Cerebellar nuclear complex (tissue), 1 donor: ENCODE data around the gene MYO1D.

Experiments
- DNase-seq, 2 experiments: peaks; one replicate each; lab custom pipeline; 2025; lab: John Stamatoyannopoulos, UW

Gene MYO1D

DNA sequence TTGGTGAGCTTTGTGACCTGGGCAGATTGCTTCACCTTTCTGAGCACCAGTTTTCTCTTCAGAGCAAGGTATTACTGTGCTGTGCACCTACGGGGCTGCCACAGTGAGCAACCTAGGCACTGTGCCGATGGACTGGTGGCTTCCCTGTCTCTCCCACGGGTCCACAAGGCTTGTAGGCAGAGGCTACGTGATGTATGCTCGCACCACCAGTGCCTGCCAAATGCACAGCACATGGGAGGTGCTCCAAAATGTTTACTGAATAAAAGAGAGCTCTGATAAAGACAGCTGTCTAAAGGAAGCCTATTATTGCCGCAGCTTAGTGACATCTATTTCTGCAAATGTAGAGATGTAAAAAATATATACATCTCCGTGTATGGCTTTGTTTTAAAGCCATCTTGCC is 251.0 kb downstream of the MYO1D start:
- DNase-seq = no peak

DNA sequence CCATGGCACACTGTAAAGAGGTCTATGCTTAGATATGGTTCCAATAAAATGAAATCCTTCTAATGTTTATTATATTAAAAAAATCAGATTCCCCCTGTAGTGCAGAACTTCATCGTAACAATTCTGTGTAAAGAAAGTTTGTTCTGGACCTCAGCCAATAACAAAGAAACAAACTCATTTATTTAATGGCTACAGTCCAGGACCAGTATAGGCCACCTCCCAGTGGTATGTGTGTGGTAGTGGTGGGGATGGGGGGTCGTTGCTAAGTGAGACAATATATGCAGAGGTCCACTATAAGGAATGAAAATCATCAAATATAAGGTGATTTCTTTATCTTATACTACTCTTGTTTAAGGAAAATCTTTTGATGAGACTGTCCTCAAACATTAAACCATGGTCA is 253.7 kb downstream of the MYO1D start:
- no peak for DNase-seq

DNA sequence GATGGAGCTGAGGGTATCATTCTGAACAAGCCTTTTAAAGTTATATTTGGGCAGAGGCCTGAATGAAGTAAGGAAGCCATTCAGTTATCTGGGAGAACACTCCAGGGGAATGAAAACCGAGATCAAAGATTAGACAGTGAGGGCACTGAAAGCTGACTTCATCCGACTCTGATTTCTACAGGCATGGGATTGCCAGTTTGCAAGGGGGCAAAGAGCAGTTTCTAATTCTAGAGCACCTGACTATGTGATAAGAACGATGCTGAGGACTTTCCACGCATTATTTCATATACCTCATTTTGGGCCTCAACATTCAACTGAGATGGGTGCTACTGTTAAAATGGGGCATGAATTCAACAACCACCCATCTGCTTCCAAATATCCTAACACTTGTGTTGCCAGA is 254.4 kb downstream of the MYO1D start:
- DNase-seq = no peak

DNA sequence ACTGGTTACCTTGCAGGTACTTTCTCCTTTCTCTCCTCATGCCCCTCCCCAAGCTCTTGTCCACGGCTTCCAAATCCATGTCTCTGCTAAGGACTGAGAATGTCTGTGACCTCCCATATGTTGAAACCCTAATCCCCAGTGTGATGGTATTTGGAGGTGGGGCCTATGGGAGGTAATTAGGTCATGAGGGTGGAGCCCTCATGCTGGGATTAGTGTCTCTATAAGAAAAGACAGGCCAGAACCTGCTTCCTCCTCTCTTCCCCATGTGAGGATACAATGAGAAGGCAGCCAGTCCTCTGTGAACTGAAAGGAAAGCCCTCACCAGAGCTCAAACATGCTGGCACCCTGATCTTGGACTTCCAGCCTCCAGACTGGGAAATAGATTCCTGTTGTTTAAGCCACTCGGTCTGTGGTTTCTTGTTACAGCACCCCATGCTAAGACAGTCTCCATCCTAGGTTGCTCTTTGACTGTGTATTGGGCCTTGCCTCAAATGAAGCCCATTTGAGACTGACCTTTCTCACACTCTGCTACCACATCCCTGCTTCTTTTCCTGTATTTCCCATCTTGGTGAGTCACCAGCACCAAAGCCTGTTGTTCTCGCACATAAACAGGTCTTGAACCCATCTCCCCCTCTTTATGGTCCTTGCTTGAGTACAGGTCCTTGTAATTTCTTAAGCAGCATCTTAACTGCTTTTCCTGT is 255.2 kb downstream of the MYO1D start:
- DNase-seq = no peak

DNA sequence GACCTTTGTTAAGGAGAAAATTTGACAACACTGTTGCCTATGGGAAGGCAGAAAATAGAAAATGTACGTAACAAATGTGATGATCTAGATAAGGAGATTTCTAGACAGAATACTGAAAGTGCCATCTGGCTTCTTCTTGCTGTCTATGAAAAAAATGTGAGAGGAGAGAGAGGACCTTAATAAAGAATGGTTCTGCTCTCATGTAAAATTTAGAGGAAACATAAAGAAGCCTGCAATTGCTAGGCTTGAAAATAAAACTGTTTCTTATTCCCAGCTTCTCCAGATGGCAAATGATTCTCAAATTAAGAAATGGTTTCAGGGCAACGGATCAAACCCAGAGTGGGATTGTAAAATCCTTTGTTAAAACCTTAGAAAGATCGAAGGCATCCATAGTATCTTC is 261.6 kb downstream of the MYO1D start:
- no peak for DNase-seq

DNA sequence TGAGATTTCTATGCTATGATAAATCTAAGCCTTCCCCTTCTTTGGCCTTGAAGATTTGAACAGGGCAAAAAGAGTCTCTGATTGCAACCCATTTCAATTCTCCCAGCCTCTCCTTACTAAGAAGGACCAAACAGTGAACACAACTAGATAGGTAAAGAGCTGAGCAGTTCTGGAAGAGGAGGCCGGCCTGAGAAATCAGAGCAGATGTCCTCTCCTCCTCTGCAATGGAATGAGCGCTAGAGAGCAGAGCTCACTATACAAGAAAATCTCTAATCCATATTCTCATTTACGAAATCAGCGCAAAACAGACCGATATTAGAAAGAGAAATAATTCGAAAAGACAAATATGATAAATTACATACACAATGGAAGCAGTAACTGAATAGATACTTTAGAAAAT is 266.0 kb downstream of the MYO1D start:
- no peak for DNase-seq

DNA sequence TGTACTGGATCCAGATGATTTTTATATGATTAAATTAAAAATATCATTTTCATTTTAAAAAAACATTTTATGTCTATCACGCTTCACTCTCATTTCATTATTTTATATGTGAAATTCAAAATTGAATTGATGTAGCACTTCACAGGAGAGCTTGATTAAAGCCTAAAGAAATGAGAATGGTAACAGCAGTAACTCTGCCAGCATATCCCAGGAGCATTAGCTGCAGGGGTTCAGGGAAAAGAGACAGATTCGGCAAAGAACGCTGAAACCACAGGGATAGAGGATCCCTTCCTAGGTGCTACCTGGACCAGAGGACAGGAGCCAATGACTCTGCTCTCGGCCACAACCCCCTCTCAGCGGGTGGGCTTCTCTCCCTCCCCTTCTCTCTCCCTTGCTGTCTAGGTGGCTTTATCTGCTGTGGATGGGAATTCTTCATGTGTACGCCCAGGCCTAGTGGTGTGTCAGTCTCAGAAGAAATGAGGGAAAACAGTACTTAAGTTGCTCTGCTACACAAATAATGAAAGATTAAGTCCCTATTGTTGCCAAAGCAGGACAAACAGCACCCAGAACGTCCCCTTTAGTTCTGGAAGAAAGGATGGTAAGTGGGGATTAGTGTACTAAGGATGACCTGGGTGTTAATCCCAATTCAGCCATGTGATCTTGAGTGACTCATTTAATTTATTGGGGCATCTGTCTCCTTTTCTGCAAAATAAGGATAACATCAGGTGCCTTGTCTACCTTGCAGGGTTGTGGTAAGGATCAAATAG is 266.9 kb downstream of the MYO1D start:
- no peak for DNase-seq

DNA sequence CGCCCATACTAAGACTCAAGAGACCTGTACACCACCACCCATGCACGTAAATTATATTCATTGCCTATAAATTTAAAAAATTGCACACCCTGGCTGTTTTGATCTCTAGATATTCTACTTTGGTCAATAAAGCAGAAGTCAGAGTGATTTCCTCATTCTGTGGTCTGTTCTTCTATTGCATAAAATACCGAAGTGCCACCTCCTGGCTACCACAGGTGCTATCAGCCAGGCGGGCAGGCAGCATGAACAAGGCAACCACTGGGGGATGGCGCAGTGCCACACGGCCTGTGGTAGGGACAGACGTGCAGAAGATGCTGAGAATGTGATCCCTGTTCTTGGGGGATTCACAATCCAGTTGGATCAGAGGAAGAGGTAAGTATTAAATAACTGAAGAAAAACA is 267.8 kb downstream of the MYO1D start:
- DNase-seq = peak in 1 of 2 experiments; percentile 69

DNA sequence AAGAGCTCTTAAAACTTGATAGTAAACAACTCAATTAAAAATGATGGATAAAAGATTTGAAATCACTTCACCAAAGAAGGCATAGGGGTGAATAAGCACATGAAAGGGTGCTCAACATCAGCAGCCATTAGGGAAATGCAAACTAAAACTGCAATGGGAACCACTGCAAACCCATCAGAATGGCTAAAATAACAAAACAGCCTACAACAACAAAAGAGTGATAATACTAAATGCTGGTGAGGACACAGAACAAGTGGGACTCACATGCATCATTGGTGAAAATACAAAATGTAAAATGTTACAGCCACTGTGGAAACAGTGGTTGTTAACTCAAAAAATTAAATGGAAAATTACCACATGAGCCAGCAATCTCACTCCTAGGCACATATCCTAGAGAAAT is 268.7 kb downstream of the MYO1D start:
- no peak for DNase-seq

DNA sequence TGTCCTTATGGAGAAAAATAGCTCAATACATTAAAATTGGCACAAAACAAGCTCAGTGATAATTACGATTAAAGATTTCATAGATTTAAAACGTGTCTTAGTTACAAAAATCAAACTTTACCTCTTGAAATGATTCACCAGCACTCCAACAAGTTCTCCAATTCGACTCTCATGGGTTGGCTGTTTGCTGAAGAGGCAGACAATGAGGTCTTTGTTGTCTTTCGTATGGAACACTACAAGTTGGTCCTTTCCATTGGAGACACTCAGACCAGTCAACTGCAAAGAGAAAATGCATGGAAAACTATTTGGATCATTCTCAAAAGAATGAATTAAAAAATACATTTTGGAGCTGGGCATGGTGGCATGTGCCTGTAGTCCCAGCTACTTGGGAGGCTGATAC is 272.0 kb downstream of the MYO1D start:
- DNase-seq = no peak

DNA sequence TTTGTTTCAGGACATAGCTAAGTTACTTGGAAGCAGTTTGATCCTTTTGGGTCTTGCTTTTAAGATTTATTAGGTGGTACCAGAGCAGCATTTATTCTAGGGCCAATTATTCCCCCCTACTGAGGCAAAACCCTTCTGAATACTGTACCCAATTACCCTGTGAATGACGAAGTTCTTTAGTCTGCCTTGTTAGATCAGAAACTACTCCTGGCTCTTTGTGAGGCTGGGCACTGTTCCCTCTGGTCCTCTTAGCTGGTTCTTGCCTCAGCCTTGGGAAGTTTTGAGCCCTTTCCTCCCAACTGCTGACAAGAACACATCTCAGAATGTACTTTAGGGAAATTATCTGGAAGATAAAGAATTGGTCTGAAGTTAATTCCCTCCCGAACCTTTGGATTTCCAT is 274.5 kb downstream of the MYO1D start:
- DNase-seq = no peak

DNA sequence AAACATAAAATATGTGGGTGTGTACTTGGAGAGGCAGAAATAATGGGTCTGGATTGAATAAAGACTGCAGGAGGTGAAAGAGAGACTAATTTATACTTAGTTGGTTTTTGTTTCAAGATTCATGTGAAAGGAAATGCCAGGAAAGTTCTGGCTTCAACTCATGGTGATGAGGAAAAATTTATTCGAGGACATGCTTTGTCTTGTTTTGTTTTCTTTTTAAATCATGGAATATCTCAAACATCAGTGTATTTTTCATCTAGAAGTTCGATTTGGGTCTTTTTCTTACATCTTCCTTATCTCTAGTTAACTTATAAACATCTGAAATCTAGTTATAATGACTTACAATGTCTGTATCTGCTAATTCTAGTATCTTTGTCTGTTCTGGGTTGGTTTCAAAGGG is 275.1 kb downstream of the MYO1D start:
- DNase-seq = no peak

DNA sequence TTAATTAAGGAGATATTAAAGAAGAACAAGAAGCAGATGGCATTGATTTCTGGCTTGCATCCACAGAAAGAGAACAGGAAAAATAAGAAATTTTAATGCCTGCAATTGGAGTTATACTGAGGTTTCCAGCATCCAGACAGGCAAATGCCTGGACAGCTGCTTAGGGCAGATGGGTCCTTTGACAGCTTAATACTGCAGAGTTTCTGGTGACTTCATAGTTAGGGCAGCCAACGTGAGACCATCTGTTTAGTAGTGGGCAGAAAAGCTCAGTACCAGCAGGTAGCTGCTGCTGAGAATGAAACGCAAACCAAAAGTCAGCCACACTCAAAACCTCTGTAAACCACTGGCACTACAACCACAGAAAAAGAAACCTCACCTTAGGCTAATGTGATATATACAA is 280.3 kb downstream of the MYO1D start:
- DNase-seq = peak in 1 of 2 experiments; percentile 84

DNA sequence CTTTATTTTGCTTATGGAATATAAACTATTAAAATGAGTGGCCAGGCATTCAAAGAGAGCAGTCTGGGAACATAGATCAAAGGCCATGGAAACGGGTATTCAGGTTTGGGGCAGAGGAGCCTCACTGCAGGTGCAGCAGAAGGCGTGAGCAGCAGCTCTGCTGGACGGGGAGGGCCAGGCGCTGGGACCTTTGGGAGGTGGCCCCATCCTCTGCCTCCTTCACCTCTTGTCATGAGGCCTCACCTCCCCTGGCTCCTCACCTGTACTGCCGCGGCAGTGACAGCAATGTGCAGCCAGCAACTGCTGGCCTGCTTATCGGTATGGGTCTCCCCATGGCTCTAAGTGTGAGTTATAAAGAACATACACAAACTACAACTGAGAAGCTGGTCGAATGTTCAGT is 280.7 kb downstream of the MYO1D start:
- no peak for DNase-seq

DNA sequence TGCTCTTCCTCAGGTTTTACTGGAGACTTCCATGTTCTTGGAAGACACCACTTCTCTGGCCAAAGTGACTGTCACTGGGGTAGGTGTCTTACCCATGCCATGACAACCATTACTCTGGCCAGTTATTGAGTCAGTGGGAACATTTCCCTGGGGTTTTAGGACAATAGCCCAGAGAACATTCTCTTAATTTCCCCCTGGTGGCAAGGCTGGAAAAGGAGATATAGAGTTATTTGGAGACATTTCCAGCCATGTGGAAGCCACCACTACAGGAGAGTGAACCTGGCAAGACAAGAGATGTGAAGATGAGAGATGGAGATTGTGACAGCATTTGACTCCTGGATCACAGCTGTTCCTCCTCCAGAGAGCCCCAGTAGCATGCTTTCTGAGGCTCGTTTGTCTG is 283.9 kb downstream of the MYO1D start:
- DNase-seq = no peak

DNA sequence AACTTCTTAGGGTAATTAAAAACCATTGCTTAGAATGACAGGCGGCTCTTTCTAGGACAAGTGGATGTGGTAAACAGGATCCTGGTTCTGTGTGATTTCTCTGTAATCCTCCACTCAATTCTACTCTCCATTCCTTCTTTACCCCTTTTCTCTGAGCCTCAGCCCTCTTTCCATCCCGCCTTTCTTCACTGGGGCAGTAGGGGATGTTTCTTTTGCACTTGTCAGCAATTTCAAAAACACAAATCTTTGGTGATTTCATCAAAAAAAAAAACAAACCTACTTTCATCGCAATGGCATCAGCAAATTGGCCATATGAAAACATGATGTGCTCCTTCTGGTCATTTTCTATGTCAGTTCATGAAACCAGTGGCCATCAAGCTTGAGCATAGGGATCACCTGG is 285.5 kb downstream of the MYO1D start:
- no peak for DNase-seq

DNA sequence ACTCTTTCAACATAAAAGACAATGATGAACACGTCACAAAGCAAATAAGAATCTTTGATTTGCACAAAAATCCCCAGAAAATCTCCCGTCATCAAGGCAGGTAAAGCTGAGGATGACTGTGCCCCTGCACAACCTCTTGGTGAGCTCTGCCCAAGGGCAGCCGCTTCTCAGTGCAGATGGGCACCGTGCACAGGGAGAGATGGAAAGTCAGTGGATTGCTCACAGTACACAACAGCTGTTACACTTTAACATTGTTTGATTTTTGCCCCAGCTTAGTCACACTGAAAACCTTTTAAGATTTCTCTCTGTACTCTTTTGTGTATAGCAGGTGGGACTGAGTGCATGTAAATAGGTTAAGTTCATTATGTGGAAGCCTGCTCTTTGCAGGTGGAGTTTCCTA is 285.9 kb downstream of the MYO1D start:
- no peak for DNase-seq

DNA sequence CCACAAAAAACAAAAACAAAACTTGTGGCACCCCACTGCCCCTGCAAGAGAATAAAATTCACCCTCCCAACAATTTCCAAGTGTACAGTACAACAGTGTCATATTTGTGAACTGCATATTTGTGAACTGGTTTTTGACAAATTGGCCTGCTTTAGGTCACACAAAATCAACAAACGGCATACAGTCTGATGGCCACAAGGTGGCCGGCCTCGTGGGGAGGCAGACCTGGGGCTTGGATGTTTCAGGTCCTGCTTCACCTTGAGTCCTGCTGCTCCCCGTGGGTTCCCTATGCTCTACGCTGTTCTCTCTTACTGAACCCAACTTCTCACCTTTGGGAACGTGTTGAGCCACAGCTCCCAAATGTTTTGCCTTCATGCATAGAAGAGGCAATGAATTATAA is 287.9 kb downstream of the MYO1D start:
- DNase-seq = no peak

DNA sequence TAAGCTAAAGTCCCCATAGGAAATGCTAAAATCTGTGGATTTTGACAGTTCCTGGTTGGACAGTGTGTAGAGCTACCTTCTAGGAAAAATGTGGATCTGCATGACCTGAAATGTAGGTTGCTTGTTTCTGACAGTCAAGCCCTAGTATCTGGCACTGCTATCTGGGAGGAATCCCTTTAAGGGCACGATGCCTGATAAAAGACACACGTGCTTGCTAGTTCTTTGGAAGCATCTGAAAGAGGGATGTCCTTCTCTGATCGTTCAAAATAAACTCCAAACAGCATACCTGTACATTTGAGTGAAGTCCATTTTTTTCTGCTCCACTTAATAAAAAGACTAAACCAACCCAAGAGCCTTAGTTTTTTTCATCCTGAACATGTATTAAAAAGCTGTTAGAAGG is 288.8 kb downstream of the MYO1D start:
- DNase-seq = no peak

DNA sequence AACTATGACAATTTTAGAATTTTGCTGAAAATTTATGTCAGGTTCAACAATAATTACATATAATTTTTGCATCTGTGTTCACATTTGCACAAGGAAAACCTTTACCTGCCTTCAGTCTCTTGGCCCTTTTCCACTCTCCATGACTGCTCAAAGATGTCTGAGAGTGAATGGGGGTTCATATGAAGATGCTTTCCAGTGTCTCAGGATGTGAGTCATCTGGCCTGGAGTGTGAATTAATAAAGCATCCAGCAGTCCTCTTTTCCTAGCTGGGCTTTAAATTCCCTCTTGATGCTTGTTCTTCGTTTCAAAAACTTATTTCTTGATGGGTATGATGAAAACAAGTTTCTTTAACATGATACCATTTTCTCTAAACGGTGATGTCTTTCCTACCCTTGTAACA is 290.3 kb downstream of the MYO1D start:
- no peak for DNase-seq

DNA sequence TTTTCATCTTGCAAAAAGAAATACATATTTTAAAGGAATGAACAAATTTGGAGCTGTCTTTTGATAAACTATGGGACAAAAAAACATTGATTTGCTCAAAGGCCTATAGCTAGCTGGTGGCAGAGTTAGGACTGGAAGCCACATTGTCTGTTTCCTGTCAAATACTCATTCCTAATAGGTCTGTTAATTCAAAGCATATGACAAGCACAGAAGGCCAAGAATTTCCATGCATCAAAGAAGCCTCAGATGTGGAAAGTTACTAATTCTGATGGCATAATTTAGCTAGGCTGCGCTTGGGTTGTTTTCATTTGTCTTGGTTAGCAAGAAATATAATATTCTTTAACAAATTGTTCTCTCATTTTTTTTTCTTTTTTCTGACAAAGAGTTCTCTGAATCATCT is 292.1 kb downstream of the MYO1D start:
- DNase-seq = no peak

DNA sequence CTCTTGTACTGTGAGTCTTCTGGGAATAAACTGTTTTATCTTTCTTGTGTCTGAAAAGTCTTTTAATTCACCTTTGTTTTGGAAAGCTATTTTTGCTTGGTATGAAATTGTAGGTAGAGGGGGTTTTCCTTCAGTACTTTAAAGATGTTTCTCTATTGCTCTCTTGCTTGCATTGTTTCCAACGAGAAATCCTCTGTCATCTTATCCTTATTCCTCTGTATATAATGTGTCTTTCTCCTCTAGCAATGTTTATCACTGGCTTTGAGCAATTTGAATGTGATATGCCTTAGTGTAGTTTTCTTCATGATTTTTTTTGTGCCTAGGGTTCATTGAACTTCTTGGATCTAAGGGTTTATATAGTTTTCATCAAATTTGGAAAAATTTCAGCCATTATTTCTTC is 293.9 kb downstream of the MYO1D start:
- DNase-seq = no peak

DNA sequence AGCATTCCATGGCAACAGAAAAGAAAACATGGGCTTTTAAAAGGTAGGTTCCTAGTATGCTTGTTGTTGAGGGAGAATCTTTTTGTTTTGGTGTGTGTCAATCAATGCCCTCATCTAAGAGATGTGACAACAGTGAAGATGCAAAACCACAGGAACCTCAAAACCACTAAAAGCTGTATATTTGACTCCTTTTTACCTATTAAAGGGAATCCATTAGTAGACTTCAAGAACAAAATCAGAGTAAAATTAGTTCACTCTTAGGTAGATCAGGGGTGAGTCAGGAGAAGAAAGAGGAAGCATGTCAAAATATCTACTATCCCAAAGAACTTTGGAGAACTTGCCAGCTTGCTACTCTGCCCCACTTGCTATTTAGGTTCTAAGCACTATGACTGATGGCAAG is 301.1 kb downstream of the MYO1D start:
- no peak for DNase-seq

DNA sequence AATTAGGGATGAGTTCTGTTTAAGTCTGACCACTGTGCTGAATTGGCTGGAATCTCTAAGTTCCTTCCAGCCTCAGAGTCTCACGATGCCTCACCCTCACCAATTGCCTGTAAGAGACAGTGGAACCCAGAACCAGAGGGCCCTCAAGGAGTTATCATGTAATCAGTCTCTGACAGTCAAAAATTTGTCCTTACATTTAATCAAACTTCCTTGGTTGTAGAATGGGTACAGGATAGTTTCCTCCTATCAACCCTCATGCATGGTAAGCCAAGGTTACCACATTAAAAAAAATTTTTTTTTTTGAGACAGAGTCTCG is 306.9 kb downstream of the MYO1D start:
- no peak for DNase-seq
